Smooth muscle cell (in vitro differentiated cells): ENCODE measurements around the gene UTP25. TPM values are rescaled to one million over a fixed set of nuclear protein-coding genes. Genes with fewer than 3 reads are reported as not detected.
"Not testable (repeated sequence)": the region's sequence is repeated elsewhere in the genome, so short reads cannot be mapped to it uniquely, and the experiment has no call there.

Experiments used
- DNase-seq: peaks from one replicate; lab custom pipeline; 2025; ENCODE audit not compliant: unreplicated experiment; lab: John Stamatoyannopoulos, UW
- H2AFZ ChIP-seq: fragments of 200-600 bp; sonication (generic); 2 replicates; pipeline ENCODE4 v1.6.0; 2016; ENCODE audit warnings: antibody characterized with exemption, low read depth, mild to moderate bottlenecking
- H3F3A ChIP-seq: fragments of 200-600 bp; sonication (generic); 2 replicates; pipeline ENCODE4 v1.6.0; 2017; ENCODE audit warnings: antibody characterized with exemption, low read depth
- H3K27ac ChIP-seq: fragments of 200-600 bp; sonication (generic); 2 replicates; pipeline ENCODE4 v1.5.1; 2016; ENCODE audit warnings: low read depth, mild to moderate bottlenecking
- H3K27me3 ChIP-seq: fragments of 200-600 bp; sonication (generic); 2 replicates; pipeline ENCODE4 v1.6.1; 2016; ENCODE audit warnings: low read depth, mild to moderate bottlenecking
- H3K36me3 ChIP-seq: fragments of 200-600 bp; sonication (generic); 2 replicates; pipeline ENCODE4 v1.5.1; 2016; ENCODE audit warnings: low read depth
- H3K4me1 ChIP-seq: fragments of 200-600 bp; sonication (generic); 2 replicates; pipeline ENCODE4 v1.5.1; 2016; ENCODE audit warnings: low read depth
- H3K4me2 ChIP-seq: fragments of 200-600 bp; sonication (generic); 2 replicates; pipeline ENCODE4 v1.6.0; 2016; ENCODE audit warnings: mild to moderate bottlenecking
- H3K4me3 ChIP-seq: fragments of 200-600 bp; sonication (generic); 2 replicates; pipeline ENCODE4 v1.5.1; 2016; ENCODE audit warnings: mild to moderate bottlenecking
- H3K79me2 ChIP-seq: fragments of 200-600 bp; sonication (generic); 2 replicates; pipeline ENCODE4 v1.6.0; 2016; ENCODE audit warnings: low read depth, mild to moderate bottlenecking
- H3K9ac ChIP-seq: fragments of 200-600 bp; sonication (generic); 2 replicates; pipeline ENCODE4 v1.6.0; 2016; ENCODE audit warnings: low read depth
- H3K9me3 ChIP-seq: fragments of 200-600 bp; sonication (generic); replicated peaks from 2 replicates; pipeline ENCODE4 v1.5.1; 2016; ENCODE audit warnings: low read depth
- H4K20me1 ChIP-seq: fragments of 200-600 bp; sonication (generic); 2 replicates; pipeline ENCODE4 v1.6.0; 2016; ENCODE audit warnings: low read depth
- WGBS: methylation state at CpG from one replicate; pipeline ENCODE4 v1.1.7; 2016; ENCODE audit warnings: low lambda C conversion rate; 5-methylcytosine and 5-hydroxymethylcytosine counted together
- polyA plus RNA-seq: library from polyadenylated mRNA; unstranded; fragments of >200 nt; fragmentation: Nextera tagmentation; extraction: Ambion mirVana; gene quantifications from 2 replicates; pipeline ENCODE4 v1.2.1, GENCODE V29; 2016
- total RNA-seq: library from RNA; depleted of rRNA; stranded (reverse); fragments of >200 nt; gene quantifications from 2 replicates; pipeline ENCODE4 v1.2.3, GENCODE V29; 2014
- TF ChIP-seq, protein P1 (sequence below): fragments of 200-600 bp; sonication (generic); IDR thresholded peaks from 2 replicates; pipeline ENCODE4 v1.5.1; 2017; ENCODE audit warnings: borderline replicate concordance, mild to moderate bottlenecking, antibody characterized with exemption; ENCODE audit not compliant: insufficient read depth, poor library complexity, severe bottlenecking

UTP25 gene
- total and polyA plus RNA-seq, 2 experiments from 2014 or later = 2.9 to 6.2 TPM

DNA sequence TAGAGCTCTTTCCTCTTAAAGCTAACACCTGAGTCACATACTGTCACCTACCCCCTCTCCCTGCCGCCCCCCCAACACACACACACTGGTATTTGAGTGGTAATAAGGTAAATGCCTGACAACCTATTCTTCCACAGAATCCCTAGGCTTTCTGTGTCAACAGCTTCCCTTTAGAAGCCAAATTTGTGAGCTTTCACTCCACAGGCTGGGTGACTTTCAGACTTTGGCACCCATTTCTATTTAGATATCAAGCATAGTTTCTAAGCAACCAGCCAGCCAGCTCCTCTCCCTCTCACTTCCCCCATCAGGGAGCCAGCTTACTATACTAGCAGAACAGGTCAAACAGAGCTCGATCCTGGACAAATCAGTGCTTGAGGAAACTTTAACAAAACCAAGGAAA, 40.2 kb upstream of the UTP25 start:
- Histone ChIP-seq H2AFZ (no peak overlapping the region), H3K27ac (peak overlapping the region; percentile 35), H3K4me1 (peaks cover 6% of the 10 kb centered on the region), H3K27me3 (no peaks in the 10 kb centered on the region), H3K9me3 (no peaks in the 10 kb centered on the region), H3K9ac (no peak overlapping the region), H3K36me3 (no peaks in the 10 kb centered on the region), H3K79me2 (no peaks in the 10 kb centered on the region), H3F3A (peaks cover 6% of the 10 kb centered on the region), H3K4me2 (no peak overlapping the region), H4K20me1 (no peaks in the 10 kb centered on the region), H3K4me3 (no peak overlapping the region)
- WGBS = 80% methylated on average over 2 of the region's 2 CpGs
- no peak for DNase-seq
- TF ChIP-seq, protein P1, sequence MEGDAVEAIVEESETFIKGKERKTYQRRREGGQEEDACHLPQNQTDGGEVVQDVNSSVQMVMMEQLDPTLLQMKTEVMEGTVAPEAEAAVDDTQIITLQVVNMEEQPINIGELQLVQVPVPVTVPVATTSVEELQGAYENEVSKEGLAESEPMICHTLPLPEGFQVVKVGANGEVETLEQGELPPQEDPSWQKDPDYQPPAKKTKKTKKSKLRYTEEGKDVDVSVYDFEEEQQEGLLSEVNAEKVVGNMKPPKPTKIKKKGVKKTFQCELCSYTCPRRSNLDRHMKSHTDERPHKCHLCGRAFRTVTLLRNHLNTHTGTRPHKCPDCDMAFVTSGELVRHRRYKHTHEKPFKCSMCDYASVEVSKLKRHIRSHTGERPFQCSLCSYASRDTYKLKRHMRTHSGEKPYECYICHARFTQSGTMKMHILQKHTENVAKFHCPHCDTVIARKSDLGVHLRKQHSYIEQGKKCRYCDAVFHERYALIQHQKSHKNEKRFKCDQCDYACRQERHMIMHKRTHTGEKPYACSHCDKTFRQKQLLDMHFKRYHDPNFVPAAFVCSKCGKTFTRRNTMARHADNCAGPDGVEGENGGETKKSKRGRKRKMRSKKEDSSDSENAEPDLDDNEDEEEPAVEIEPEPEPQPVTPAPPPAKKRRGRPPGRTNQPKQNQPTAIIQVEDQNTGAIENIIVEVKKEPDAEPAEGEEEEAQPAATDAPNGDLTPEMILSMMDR = no peak

DNA sequence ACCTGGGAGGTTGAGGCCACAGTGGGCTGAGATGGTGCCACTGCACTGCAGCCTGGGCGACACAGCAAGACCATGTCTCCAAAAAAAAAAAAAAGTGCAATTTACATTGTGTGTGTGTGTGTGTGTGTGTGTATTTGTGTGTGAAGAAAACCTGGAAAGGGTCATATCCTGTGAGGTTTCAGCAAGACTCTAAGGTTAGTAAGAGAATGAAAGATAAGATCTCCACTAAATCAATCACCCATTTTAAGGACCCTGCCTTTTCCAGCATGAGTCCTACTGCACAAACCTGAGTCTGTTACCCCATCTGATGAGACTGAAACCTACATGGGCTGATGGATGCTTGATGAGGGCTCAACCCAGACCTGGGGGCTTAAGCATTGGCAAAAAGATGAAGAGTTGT, 38.5 kb upstream of the UTP25 start:
- H3K36me3 ChIP-seq = no peaks in the 10 kb centered on the region
- no peak overlapping the region for H3K9ac ChIP-seq
- 100% methylated on average over 1 of the region's 1 CpG for WGBS
- H3K4me1 ChIP-seq = no peaks in the 10 kb centered on the region
- H3K4me2 ChIP-seq = no peak overlapping the region
- DNase-seq = no peak
- H3K9me3 ChIP-seq = no peaks in the 10 kb centered on the region
- H2AFZ ChIP-seq = no peak overlapping the region
- no peaks in the 10 kb centered on the region for H3K79me2 ChIP-seq
- no peaks in the 10 kb centered on the region for H4K20me1 ChIP-seq
- no peak overlapping the region for H3K27ac ChIP-seq
- no peak overlapping the region for H3K4me3 ChIP-seq
- H3K27me3 ChIP-seq = no peaks in the 10 kb centered on the region
- TF ChIP-seq, protein P1 = no peak
- H3F3A ChIP-seq = peaks cover 6% of the 10 kb centered on the region

DNA sequence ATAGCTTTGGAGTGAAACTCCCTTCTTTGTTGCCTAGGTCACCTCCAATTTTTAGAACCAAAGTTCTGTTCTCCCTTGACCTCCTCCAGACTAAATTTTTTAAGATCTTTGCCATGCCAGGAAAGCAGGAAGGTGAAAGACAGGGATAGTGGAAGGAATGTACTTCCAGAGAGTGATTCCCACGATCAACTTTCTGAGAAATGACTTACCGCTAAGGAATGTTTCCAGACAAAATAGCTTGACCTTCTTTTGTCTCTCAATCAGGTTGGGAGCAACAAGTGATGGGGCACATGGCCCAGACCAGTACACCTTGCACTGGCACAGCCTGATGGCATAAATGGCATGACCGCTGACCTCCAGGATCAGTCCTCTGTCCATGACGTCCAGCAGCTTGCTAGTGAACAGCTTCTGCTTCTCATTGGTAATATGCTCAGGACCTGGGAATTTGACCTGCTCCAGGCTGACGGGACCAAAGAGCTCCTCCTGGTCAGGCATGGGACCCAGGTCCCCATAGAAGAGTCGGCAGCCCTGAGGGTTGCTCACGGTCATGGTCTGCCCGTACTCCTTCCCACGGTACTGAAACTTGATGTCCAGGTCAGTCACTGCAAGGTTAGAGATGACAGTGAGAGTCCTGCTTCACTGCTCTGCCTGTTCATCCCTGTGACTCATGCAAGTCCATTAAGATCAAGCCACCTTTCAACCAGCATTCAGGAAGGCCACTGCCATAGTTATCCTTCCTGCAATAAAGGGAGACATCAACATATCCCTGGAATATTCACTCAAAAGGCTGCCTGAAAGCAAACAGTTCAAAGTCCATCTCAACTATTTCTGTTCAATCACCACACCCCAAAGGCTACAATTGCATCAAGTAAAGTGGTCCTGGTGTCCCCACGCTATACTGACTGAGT, 37.2 kb upstream of the UTP25 start:
- Histone ChIP-seq H3K9me3 (no peaks in the 10 kb centered on the region), H3K27me3 (no peaks in the 10 kb centered on the region), H3K79me2 (no peaks in the 10 kb centered on the region), H3K4me2 (no peak overlapping the region), H3K9ac (no peak overlapping the region), H3K36me3 (no peaks in the 10 kb centered on the region), H3K27ac (no peak overlapping the region), H3K4me3 (no peak overlapping the region), H3F3A (no peaks in the 10 kb centered on the region), H2AFZ (no peak overlapping the region), H4K20me1 (peaks cover 6% of the 10 kb centered on the region), H3K4me1 (no peaks in the 10 kb centered on the region)
- DNase-seq = no peak
- TF ChIP-seq, protein P1 = no peak
- whole genome bisulfite sequencing = 90% methylated on average over 10 of the region's 10 CpGs

DNA sequence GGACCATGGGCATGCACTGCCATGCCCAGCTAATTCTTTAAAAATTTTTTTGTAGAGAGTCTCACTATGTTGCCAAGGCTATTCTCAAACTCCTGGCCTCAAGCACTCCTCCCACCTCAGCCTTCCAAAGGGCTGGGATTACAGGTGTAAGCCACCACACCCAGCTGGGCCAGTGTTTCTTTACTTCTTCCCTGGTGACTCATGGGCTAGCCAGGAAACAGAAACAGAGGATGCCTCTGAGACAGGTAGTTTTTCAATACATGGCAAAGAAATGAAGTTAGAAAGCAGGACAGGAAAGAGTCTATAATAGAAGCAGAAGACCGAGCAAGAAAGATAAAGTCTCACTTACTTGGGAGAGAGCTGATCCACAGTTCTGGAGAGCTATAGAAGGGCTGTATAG, 35.9 kb upstream of the UTP25 start:
- Histone ChIP-seq H2AFZ (no peak overlapping the region), H3K27me3 (no peaks in the 10 kb centered on the region), H3K4me1 (no peaks in the 10 kb centered on the region), H3K36me3 (no peaks in the 10 kb centered on the region), H3K27ac (no peak overlapping the region), H3K9ac (no peak overlapping the region), H3K79me2 (no peaks in the 10 kb centered on the region), H3F3A (no peaks in the 10 kb centered on the region), H3K4me3 (no peak overlapping the region), H4K20me1 (peaks cover 14% of the 10 kb centered on the region), H3K9me3 (no peaks in the 10 kb centered on the region), H3K4me2 (no peak overlapping the region)
- no peak for DNase-seq
- TF ChIP-seq, protein P1 = no peak
- WGBS = 93% methylated on average over 1 of the region's 1 CpG

DNA sequence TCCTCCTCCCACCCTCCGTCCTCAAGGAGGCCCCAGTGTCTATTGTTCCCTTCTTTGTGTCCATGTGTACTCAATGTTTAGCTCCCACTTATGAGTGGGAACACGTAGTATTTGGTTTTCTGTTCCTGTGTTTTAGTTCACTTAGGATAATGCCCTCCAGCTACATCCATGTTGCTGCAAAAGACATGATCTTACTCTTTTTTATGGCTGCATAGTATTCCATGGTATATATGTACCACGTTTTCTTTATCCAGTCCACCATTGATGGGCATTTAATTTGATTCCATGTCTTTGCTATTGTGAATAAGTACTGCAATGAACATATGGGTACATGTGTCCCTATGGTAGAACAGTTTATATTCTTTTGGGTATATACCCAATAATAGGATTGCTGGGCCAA, 34.1 kb upstream of the UTP25 start:
- H3K27ac ChIP-seq, H3K9ac ChIP-seq, H3K4me1 ChIP-seq, H3K9me3 ChIP-seq, H3F3A ChIP-seq, DNase-seq, H3K36me3 ChIP-seq, H3K4me3 ChIP-seq, H2AFZ ChIP-seq, H3K79me2 ChIP-seq, H3K27me3 ChIP-seq, H3K4me2 ChIP-seq: not testable (repeated sequence)
- 92% methylated on average over 3 of the region's 3 CpGs for WGBS
- H4K20me1 ChIP-seq = peaks cover 26% of the 10 kb centered on the region
